Gastrocnemius medialis (tissue), 4 donors: ENCODE measurements around the gene ARL5C. TPM values are rescaled to one million over a fixed set of nuclear protein-coding genes. Genes with fewer than 3 reads are reported as not detected.

Experiments
- ATAC-seq, 2 donors: fragments of 150-250 bp; one replicate each; pipeline ENCODE4 v1.9.1; 2016
- DNase-seq, 2 donors: peaks; one replicate each; pipeline ENCODE4 v3.0.0-alpha.2; 2019
- H3K27ac ChIP-seq, 4 donors: fragments of 200-600 bp; sonication (generic); 1 replicate in 1 of 4; 2 replicates in 3 of 4; pipeline ENCODE4 v1.5.1; 2016 to 2018; ENCODE audit warnings: mild to moderate bottlenecking in 2 of 4, moderate library complexity in 1 of 4
- H3K27me3 ChIP-seq, 3 donors: fragments of 200-600 bp; sonication (generic) in 2 of 3; 1 replicate in 1 of 3; 2 replicates in 2 of 3; pipeline versions ENCODE4 v1.5.1 to v1.6.0; 2016 to 2019; ENCODE audit warnings: mild to moderate bottlenecking in 1 of 3, moderate library complexity in 1 of 3
- H3K36me3 ChIP-seq, 2 donors: fragments of 200-600 bp; sonication (generic) in 1 of 2; one replicate each; pipeline ENCODE4 v1.5.1; 2017 to 2018
- H3K4me1 ChIP-seq, 2 donors: fragments of 200-600 bp; sonication (generic) in 1 of 2; one replicate each; pipeline ENCODE4 v1.5.1; 2016 to 2017; ENCODE audit warnings: mild to moderate bottlenecking in 2 of 2
- H3K4me3 ChIP-seq, 4 donors: fragments of 200-600 bp; sonication (generic) in 3 of 4; 1 replicate in 1 of 4; 2 replicates in 3 of 4; pipeline ENCODE4 v1.5.1; 2016 to 2019; ENCODE audit warnings: mild to moderate bottlenecking in 2 of 4
- H3K9me3 ChIP-seq, 3 donors: fragments of 200-600 bp; sonication (generic) in 2 of 3; 1 replicate in 1 of 3; 2 replicates in 2 of 3; pipeline ENCODE4 v1.5.1; 2016 to 2019
- POLR2A ChIP-seq, 2 donors: fragments of 450-650 bp; IDR thresholded peaks; one replicate each; pipeline ENCODE4 v1.6.1; 2017; ENCODE audit warnings: antibody characterized with exemption in 2 of 2, mild to moderate bottlenecking in 2 of 2, moderate library complexity in 2 of 2
- in situ Hi-C, 4 donors: fragments of 200-750 bp; cut with MboI; loops; one replicate each; pipeline versions ENCODE4 v1.15.0 to v1.8.0; 2017; ENCODE audit warnings: low sequenced_read_pairs in 4 of 4
- intact Hi-C: fragments of 100-400 bp; cut with DNase I; formaldehyde crosslinking; loops from one replicate; pipeline ENCODE4 v1.15.1; 2023; ENCODE audit warnings: low total_unique reads
- total RNA-seq, 4 donors: library from RNA; depleted of rRNA; stranded (reverse); fragments of >200 nt; gene quantifications; one replicate each; pipeline versions ENCODE4 v1.1.0 to v1.2.3, GENCODE V29; 2016
- TF ChIP-seq, protein P1 (sequence below), 5 experiments: fragments of 450-650 bp in 3 of 5; fragments of 200-600 bp in 2 of 5; sonication (generic) in 2 of 5; IDR thresholded peaks in 4 of 5; conservative IDR thresholded peaks in 1 of 5; 1 replicate in 4 of 5; 2 replicates in 1 of 5; pipeline ENCODE4 v1.5.1; 2016 to 2019; ENCODE audit warnings: antibody characterized with exemption in 5 of 5, mild to moderate bottlenecking in 3 of 5, moderate library complexity in 3 of 5

The ARL5C gene
- total RNA-seq, 4 donors from 2014 or later: 0.20 to 0.22 TPM; not detected in 2

DNA sequence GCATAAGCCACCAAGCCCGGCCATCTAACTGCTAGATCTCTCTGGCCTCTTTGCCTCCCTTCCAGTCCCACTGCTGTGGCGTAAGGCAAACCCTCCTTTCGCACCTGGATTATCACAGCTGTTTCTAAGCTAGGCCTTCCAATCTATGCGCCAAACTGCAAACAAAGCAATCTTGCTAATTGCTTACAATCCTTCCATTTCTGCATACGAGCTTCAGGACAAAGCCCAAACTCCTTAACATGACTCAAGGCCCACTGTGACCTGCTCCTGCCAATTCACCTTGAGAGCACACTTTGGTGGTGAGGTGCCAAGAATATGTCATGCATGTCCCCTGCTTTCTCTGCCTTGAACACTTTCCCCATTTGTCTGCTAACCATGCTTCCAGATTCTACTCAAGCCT, 6.0 kb upstream of the ARL5C start:
- intact Hi-C loops (no loop called here), in situ Hi-C loops (loop anchor here in 1 of 4 donors (25.0 kb wide), 1 partner anchor 310 kb away; the partner anchor contains the start of genes LASP1 and RPL23)
- DNase-seq (no peak), ATAC-seq (no peak)
- no peak overlapping the region for H3K4me3 ChIP-seq
- no peak overlapping the region for H3K27ac ChIP-seq
- H3K36me3 ChIP-seq: peaks cover 0 to 5% of the 10 kb centered on the region in 2 donors
- H3K9me3 ChIP-seq: no peaks in the 10 kb centered on the region
- TF ChIP-seq POLR2A (IDR thresholded peaks at IDR 0.05): no peak
- TF ChIP-seq, protein P1, sequence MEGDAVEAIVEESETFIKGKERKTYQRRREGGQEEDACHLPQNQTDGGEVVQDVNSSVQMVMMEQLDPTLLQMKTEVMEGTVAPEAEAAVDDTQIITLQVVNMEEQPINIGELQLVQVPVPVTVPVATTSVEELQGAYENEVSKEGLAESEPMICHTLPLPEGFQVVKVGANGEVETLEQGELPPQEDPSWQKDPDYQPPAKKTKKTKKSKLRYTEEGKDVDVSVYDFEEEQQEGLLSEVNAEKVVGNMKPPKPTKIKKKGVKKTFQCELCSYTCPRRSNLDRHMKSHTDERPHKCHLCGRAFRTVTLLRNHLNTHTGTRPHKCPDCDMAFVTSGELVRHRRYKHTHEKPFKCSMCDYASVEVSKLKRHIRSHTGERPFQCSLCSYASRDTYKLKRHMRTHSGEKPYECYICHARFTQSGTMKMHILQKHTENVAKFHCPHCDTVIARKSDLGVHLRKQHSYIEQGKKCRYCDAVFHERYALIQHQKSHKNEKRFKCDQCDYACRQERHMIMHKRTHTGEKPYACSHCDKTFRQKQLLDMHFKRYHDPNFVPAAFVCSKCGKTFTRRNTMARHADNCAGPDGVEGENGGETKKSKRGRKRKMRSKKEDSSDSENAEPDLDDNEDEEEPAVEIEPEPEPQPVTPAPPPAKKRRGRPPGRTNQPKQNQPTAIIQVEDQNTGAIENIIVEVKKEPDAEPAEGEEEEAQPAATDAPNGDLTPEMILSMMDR (IDR thresholded peaks at IDR 0.05 in 4 of 5, conservative IDR thresholded peaks at IDR 0.05 in 1 of 5): no peak
- H3K4me1 ChIP-seq: peaks cover 18 to 22% of the 10 kb centered on the region in 2 donors
- no peaks in the 10 kb centered on the region for H3K27me3 ChIP-seq

- TF ChIP-seq, protein P1 (IDR thresholded peaks at IDR 0.05 in 4 of 5, conservative IDR thresholded peaks at IDR 0.05 in 1 of 5): no peak
- TF ChIP-seq POLR2A (IDR thresholded peaks at IDR 0.05): no peak
Measured at GRCh38 chr17:39170558-39170957, 4.6 kb upstream of the ARL5C start.

DNA sequence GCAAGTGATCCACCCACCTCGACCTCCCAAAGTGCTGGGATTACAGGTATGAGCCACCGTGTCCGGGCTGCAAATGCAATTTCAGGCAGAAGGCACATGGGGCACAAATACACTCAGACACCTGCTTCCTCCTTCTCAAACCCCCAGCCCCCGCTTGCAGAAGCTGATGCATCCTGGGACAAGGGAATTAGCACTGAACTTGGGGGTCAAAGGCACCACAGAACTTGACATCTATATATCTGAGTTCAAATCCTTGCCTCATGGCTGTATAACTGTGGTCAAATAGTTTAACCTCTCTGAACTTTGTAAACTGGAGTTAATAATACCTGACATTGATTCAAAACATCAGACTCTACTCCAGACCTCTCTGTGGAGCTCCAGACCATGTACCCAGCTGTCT, 4.1 kb upstream of the ARL5C start:
- H3K4me1 ChIP-seq: peaks cover 7% of the 10 kb centered on the region in 2 donors
- intact Hi-C loops (no loop called here), in situ Hi-C loops (loop anchor here in 1 of 4 donors (25.0 kb wide), 1 partner anchor 308 kb away; the partner anchor contains the start of genes LASP1 and RPL23)
- DNase-seq (no peak), ATAC-seq (no peak)
- no peak overlapping the region for H3K27ac ChIP-seq
- no peaks in the 10 kb centered on the region for H3K27me3 ChIP-seq
- no peaks in the 10 kb centered on the region for H3K36me3 ChIP-seq
- TF ChIP-seq, protein P1 (IDR thresholded peaks at IDR 0.05 in 4 of 5, conservative IDR thresholded peaks at IDR 0.05 in 1 of 5): no peak
- TF ChIP-seq POLR2A (IDR thresholded peaks at IDR 0.05): no peak
- no peak overlapping the region for H3K4me3 ChIP-seq
- no peaks in the 10 kb centered on the region for H3K9me3 ChIP-seq

More at GRCh38 chr17:39170558-39170957, 4.6 kb upstream of the ARL5C start:
- Histone ChIP-seq H3K4me1 (peaks cover 8 to 12% of the 10 kb centered on the region in 2 donors), H3K36me3 (no peaks in the 10 kb centered on the region), H3K27ac (no peak overlapping the region), H3K4me3 (no peak overlapping the region), H3K9me3 (no peaks in the 10 kb centered on the region), H3K27me3 (no peaks in the 10 kb centered on the region)
- ATAC-seq (no peak), DNase-seq (no peak)
- intact Hi-C loops: no loop called here
- in situ Hi-C loops: loop anchor here in 1 of 4 donors (25.0 kb wide), 1 partner anchor 308 kb away; the partner anchor contains the start of genes LASP1 and RPL23

GRCh38 chr17:39169518-39169917, 3.6 kb upstream of the ARL5C start:
- intact Hi-C loops: no loop called here
- DNase-seq (no peak), ATAC-seq (no peak)
- in situ Hi-C loops: loop anchor here in 2 of 4 donors (10.0 to 25.0 kb wide), 3 partner anchors 65 to 307 kb away; partner anchors contain the start of genes LASP1 (in 1 of the 2) and RPL23 (in 1 of the 2)
- no peaks in the 10 kb centered on the region for H3K27me3 ChIP-seq
- TF ChIP-seq, protein P1 (IDR thresholded peaks at IDR 0.05 in 4 of 5, conservative IDR thresholded peaks at IDR 0.05 in 1 of 5): no peak
- no peak for TF ChIP-seq POLR2A (IDR thresholded peaks at IDR 0.05)
- H3K9me3 ChIP-seq: no peaks in the 10 kb centered on the region
- no peak overlapping the region for H3K27ac ChIP-seq
- H3K36me3 ChIP-seq: no peaks in the 10 kb centered on the region
- H3K4me1 ChIP-seq: peaks cover 2 to 8% of the 10 kb centered on the region in 2 donors
- H3K4me3 ChIP-seq: no peak overlapping the region
